Keratinocyte (primary cell): ENCODE results near the gene KCNK5.

Experiments used
- EZH2 ChIP-seq: IDR thresholded peaks from one replicate; pipeline ENCODE4 v1.6.1; 2012; ENCODE audit warnings: inconsistent platforms, mild to moderate bottlenecking, low read length, moderate library complexity
- TF ChIP-seq, protein P1 (sequence below), 3 experiments: IDR thresholded peaks in 1 of 3; conservative IDR thresholded peaks in 1 of 3; optimal IDR thresholded peaks in 1 of 3; 2 replicates in 2 of 3; 3 replicates in 1 of 3; pipeline versions ENCODE3 to v1.5.1; 2011; ENCODE audit warnings: low read length in 3 of 3, mild to moderate bottlenecking in 3 of 3, moderate library complexity in 2 of 3, control low read depth in 1 of 3, inconsistent platforms in 1 of 3; ENCODE audit not compliant: insufficient read depth in 2 of 3; ENCODE audit errors: extremely low read depth in 1 of 3

GRCh38 chr6:39140556-39141167, 88.6 kb downstream of the KCNK5 start:
- TF ChIP-seq, protein P1, sequence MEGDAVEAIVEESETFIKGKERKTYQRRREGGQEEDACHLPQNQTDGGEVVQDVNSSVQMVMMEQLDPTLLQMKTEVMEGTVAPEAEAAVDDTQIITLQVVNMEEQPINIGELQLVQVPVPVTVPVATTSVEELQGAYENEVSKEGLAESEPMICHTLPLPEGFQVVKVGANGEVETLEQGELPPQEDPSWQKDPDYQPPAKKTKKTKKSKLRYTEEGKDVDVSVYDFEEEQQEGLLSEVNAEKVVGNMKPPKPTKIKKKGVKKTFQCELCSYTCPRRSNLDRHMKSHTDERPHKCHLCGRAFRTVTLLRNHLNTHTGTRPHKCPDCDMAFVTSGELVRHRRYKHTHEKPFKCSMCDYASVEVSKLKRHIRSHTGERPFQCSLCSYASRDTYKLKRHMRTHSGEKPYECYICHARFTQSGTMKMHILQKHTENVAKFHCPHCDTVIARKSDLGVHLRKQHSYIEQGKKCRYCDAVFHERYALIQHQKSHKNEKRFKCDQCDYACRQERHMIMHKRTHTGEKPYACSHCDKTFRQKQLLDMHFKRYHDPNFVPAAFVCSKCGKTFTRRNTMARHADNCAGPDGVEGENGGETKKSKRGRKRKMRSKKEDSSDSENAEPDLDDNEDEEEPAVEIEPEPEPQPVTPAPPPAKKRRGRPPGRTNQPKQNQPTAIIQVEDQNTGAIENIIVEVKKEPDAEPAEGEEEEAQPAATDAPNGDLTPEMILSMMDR (optimal IDR thresholded peaks at IDR 0.05 in 1 of 3, IDR thresholded peaks at IDR 0.05 in 1 of 3, conservative IDR thresholded peaks at IDR 0.05 in 1 of 3; ENCODE audit: extremely low read depth in 1 of 3, insufficient read depth in 2 of 3, low read length in 3 of 3): no peak
- no peak for TF ChIP-seq EZH2
